HepG2 (cell line): ENCODE measurements around the gene RNASE4. TPM values are rescaled to one million over a fixed set of nuclear protein-coding genes. Genes with fewer than 3 reads are reported as not detected.

Experiments used
- CENPX ChIP-seq: sonication (generic); formaldehyde crosslinking; IDR thresholded peaks from 2 replicates; pipeline ENCODE4 v1.9.0; 2021; ENCODE audit warnings: mild to moderate bottlenecking, missing genetic modification reagents, moderate library complexity
- CHD2 ChIP-seq: IDR thresholded peaks from 2 replicates; pipeline ENCODE4 v1.6.1; 2011; ENCODE audit warnings: low read depth, low read length, improper control_type of control experiment
- HMGA1 ChIP-seq: sonication (generic); formaldehyde crosslinking; conservative IDR thresholded peaks from 2 replicates; pipeline ENCODE4 v1.4.0; 2020; ENCODE audit warnings: missing genetic modification reagents
- NFKB2 ChIP-seq: sonication (generic); formaldehyde crosslinking; IDR thresholded peaks from 2 replicates; pipeline ENCODE4 v1.4.0; 2020; ENCODE audit warnings: missing genetic modification reagents, borderline replicate concordance
- NR3C1 ChIP-seq: sonication (generic); formaldehyde crosslinking; IDR thresholded peaks from 2 replicates; pipeline ENCODE4 v1.4.0; 2020; ENCODE audit warnings: missing genetic modification reagents
- SALL1 ChIP-seq: sonication (generic); formaldehyde crosslinking; IDR thresholded peaks from 2 replicates; pipeline ENCODE4 v1.8.0; 2022; ENCODE audit warnings: mild to moderate bottlenecking, missing genetic modification reagents
- SP4 ChIP-seq: sonication (generic); formaldehyde crosslinking; IDR thresholded peaks from 2 replicates; pipeline ENCODE4 v1.8.1; 2023; ENCODE audit warnings: mild to moderate bottlenecking, missing genetic modification reagents
- TCF7L2 ChIP-seq: IDR thresholded peaks from 2 replicates; pipeline ENCODE4 v1.6.1; 2011; ENCODE audit warnings: mild to moderate bottlenecking, low read depth, low read length, moderate library complexity
- THAP9 ChIP-seq: sonication (generic); formaldehyde crosslinking; IDR thresholded peaks from 2 replicates; pipeline ENCODE4; 2020; ENCODE audit warnings: missing genetic modification reagents, mild to moderate bottlenecking, borderline replicate concordance
- ZBED4 ChIP-seq: sonication (generic); formaldehyde crosslinking; IDR thresholded peaks from 2 replicates; pipeline ENCODE4 v1.4.0; 2020; ENCODE audit warnings: missing genetic modification reagents, borderline replicate concordance
- ZNF235 ChIP-seq: sonication (generic); formaldehyde crosslinking; IDR thresholded peaks from 2 replicates; pipeline ENCODE4 v1.8.1; 2023; ENCODE audit warnings: mild to moderate bottlenecking, missing genetic modification reagents, borderline replicate concordance
- ZNF260 ChIP-seq: sonication (generic); formaldehyde crosslinking; IDR thresholded peaks from 2 replicates; pipeline ENCODE4 v1.4.0; 2020; ENCODE audit warnings: missing genetic modification reagents, low read depth, mild to moderate bottlenecking, borderline replicate concordance
- ZNF660 ChIP-seq: sonication (generic); formaldehyde crosslinking; IDR thresholded peaks from 2 replicates; pipeline ENCODE4 v1.5.1; 2020; ENCODE audit warnings: mild to moderate bottlenecking, low read depth, missing genetic modification reagents, borderline replicate concordance
- ZSCAN12 ChIP-seq: sonication (generic); formaldehyde crosslinking; IDR thresholded peaks from 2 replicates; pipeline ENCODE4 v1.9.0; 2021; ENCODE audit warnings: mild to moderate bottlenecking, missing genetic modification reagents
- polyA plus RNA-seq, 8 experiments: library from polyadenylated mRNA; depleted of rRNA in 3 of 8; stranded (reverse) in 7 of 8; unstranded in 1 of 8; fragments of >200 nt; fragmentation: Illumina TruSeq in 4 of 8; extraction: Trizol in 4 of 8; gene quantifications; 2 replicates each; pipeline versions ENCODE4 v1.2.1 to v1.2.3, GENCODE V29; 2011 to 2016; ENCODE audit warnings: low read depth in 4 of 8, missing spikeins in 1 of 8, mixed read lengths in 1 of 8; ENCODE audit not compliant: insufficient read depth in 1 of 8
- total RNA-seq, 5 experiments: library from RNA; depleted of rRNA; stranded (reverse); fragments of >200 nt; fragmentation: Illumina TruSeq; extraction: Trizol; gene quantifications; 2 replicates each; pipeline ENCODE4 v1.2.3, GENCODE V29; 2016; ENCODE audit warnings: low read depth in 1 of 5
- TF ChIP-seq, protein P1 (sequence below): sonication (generic); formaldehyde crosslinking; IDR thresholded peaks from 2 replicates; pipeline ENCODE4 v1.5.0; 2020; ENCODE audit warnings: mild to moderate bottlenecking, missing genetic modification reagents, moderate library complexity
- TF ChIP-seq, protein P2 (sequence below): sonication (generic); IDR thresholded peaks from 2 replicates; pipeline ENCODE4 v1.6.1; 2016; ENCODE audit warnings: low read depth, borderline replicate concordance

Gene RNASE4
- total and polyA plus RNA-seq, 2 of the 13 experiments (the other 11 are each of a cell fraction or from before 2014, with no cell fraction given) = 109 to 983 TPM

DNA sequence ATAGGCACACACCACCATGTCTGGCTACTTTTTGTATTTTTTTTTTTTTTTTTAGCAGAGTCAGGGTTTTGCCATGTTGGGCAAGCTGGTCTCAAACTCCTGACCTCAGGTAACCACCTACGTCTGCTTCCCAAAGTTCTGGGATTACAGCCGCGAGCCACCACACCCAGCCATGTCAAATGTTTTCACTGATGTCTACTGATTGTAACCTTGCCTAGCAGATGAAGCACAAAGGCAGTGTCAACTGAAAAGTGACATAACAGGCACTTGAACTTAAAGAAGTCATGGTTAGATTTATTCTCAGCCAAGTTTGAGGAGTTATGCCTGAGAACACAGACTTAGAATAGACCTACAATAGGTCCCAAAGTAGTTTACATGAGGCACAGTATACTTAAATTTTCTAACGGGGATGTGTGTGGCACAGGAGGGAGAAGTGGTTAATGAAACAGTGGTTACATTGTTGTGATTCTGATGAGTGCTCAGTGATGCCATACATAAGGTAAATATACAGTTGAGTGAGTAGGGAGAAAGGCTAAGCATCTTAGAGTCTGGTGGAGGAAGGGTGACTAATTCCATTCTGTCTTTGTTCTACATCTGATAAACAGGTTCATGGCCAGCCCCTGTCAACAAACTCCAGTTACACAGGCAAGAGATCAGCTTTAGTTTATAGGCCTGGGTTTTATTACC lies 12.6 kb upstream of the RNASE4 start (continued):
- TF ChIP-seq, protein P1, sequence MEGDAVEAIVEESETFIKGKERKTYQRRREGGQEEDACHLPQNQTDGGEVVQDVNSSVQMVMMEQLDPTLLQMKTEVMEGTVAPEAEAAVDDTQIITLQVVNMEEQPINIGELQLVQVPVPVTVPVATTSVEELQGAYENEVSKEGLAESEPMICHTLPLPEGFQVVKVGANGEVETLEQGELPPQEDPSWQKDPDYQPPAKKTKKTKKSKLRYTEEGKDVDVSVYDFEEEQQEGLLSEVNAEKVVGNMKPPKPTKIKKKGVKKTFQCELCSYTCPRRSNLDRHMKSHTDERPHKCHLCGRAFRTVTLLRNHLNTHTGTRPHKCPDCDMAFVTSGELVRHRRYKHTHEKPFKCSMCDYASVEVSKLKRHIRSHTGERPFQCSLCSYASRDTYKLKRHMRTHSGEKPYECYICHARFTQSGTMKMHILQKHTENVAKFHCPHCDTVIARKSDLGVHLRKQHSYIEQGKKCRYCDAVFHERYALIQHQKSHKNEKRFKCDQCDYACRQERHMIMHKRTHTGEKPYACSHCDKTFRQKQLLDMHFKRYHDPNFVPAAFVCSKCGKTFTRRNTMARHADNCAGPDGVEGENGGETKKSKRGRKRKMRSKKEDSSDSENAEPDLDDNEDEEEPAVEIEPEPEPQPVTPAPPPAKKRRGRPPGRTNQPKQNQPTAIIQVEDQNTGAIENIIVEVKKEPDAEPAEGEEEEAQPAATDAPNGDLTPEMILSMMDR (CRISPR knock-in tag) = no peak
- TF ChIP-seq NFKB2 (CRISPR knock-in tag) = no peak
- no peak for TF ChIP-seq TCF7L2
- TF ChIP-seq, protein P2, sequence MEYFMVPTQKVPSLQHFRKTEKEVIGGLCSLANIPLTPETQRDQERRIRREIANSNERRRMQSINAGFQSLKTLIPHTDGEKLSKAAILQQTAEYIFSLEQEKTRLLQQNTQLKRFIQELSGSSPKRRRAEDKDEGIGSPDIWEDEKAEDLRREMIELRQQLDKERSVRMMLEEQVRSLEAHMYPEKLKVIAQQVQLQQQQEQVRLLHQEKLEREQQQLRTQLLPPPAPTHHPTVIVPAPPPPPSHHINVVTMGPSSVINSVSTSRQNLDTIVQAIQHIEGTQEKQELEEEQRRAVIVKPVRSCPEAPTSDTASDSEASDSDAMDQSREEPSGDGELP = peak; percentile 56; the same call in 1 of the 2 replicates
- TF ChIP-seq ZNF235 = no peak
- TF ChIP-seq HMGA1 (CRISPR knock-in tag) = no peak
- TF ChIP-seq ZNF660 (CRISPR knock-in tag) = no peak
- no peak for TF ChIP-seq ZSCAN12 (CRISPR knock-in tag)
- TF ChIP-seq ZNF260 = no peak
- TF ChIP-seq CHD2 = no peak
- TF ChIP-seq NR3C1 (CRISPR knock-in tag) = no peak
- no peak for TF ChIP-seq THAP9 (CRISPR knock-in tag)
- TF ChIP-seq SALL1 = peak; percentile 61; the same call in 1 of the 2 replicates
- TF ChIP-seq CENPX (CRISPR knock-in tag) = no peak
- TF ChIP-seq SP4 = no peak
- TF ChIP-seq ZBED4 (CRISPR knock-in tag) = 0 out of 2 replicates have a peak, but pooled peaks have one; percentile 16
